SW 1271 (cell line): ENCODE data around the gene MTIF3.
A peak's percentile ranks its signal among the peaks of the same experiment; 100 is the strongest.
"Not testable (repeated sequence)": the region's sequence is repeated elsewhere in the genome, so short reads cannot be mapped to it uniquely, and the experiment has no call there.

Experiments
- DNase-seq, 2 experiments: peaks; one replicate each; lab custom pipeline; 2025; lab: John Stamatoyannopoulos, UW

The MTIF3 gene

DNA sequence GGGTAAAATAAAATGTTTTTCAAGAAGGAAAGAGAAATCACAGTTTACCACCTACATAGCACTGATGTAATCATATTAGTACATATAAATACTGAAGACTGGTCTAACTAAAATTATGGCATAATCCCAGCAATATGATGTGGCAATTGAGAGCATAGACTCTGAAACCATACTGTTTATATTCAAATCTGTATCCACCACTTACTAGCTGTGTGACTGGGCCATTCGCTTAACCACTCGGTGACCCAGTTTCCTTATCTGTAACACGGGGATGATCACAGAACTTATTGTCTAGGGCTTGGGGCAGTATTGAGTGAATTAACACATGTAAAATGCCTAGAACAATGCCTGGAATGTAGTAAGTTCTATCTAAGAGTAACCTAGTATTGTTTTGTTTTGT lies 39.0 kb downstream of the MTIF3 start:
- no peak for DNase-seq

DNA sequence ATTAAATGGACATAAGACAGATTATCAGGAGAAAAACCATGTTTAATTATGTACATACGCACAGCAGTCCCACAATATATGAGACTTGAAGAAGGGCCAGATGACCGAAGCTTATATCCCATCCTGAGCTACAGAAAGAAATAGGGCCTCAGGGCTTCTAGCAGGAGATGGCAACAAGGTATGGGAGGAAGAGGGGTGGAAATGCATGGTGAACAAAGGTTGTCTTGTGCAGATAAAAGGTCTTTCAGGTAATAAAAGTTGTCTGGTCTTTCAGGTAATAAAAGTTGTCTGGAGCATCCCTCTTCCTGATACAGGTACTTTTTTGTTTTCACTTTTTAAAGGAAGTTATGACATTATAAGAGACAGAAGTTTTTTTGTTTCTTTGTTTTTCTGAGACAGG lies 41.4 kb downstream of the MTIF3 start:
- DNase-seq = no peak

DNA sequence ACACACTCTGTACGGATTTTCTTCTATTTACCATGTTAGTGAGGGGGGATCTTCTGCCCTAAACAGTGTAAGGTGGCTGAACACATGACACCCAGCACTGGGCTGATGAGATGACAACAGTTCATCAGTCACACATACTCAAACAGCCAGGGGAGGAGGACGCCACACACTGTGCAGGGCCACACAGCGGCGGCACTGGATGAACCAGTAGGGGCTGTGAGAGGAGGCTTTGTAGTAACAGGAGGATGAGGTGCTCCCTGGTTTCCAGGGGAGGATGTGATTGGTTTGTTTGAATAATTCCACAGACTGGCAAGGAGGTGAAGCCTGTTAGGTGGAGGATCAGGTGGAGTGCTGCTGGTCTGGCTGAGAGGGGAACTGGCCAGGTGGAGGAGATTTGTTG lies 42.3 kb downstream of the MTIF3 start:
- DNase-seq = no peak

DNA sequence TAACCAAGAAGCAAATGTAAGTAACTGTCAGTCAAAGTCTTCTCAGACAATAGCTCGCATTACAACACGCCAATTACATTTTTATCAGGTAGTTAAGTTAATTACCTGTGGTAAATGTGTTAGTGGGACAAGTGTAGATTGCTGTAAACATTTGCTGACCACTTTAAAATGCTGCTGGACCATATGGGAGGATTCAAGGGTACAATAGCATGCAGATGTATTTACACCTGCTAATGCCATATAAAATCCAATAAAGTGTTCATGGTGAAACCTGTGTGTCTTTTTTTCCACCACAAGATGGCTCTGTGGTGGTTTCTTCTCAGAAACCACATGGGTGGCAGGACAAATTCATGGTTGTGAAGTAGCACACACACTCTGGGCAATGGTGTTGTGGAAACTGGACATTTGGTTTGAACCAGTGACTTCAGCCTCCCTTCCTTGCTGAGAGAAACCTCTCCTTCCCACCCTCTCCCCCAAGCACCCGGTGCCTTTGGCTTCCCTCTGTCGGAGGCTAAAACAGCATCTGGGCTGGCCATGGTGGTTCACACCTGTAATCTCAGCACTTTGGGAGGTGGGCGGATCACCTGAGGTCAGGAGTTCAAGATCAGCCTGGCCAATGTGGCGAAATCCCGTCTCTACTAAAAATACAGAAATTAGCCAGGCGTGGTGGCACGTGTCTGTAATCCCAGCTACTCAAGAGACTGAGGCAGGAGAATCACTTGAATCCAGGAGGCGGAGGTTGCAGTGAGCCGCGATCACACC lies 44.0 kb downstream of the MTIF3 start:
- peak in 1 of 2 experiments; percentile 20 for DNase-seq

GRCh38 chr13:27405546-27406134 lies 44.7 kb downstream of the MTIF3 start:
- no peak for DNase-seq

GRCh38 chr13:27404680-27405079 lies 45.7 kb downstream of the MTIF3 start:
- DNase-seq = no peak

GRCh38 chr13:27403727-27404385 lies 46.5 kb downstream of the MTIF3 start:
- no peak for DNase-seq

DNA sequence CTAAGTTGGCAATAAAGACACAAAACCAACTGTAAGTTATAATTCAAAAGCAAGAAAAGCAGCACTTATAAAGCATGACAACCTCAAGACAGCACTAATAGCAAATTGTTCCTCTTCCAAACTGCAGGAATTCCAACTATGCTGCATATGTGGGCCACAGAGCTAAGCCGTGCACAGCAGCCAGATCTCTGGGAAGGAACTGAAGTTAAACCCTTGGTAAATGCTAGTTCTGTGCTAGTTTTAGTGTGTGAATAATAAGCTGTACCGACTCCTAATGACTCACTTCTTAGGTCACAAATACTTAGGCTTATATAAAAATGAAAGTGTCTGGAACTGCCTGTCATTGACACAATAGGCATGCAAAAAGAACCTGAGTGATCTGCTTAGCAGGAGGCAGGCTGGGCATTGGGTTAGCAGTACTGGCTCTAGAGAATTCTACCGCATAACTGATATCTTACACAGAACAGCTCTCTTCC lies 47.1 kb downstream of the MTIF3 start:
- no peak for DNase-seq

- no peak for DNase-seq
Measured at GRCh38 chr13:27401210-27401609, 49.2 kb downstream of the MTIF3 start.

DNA sequence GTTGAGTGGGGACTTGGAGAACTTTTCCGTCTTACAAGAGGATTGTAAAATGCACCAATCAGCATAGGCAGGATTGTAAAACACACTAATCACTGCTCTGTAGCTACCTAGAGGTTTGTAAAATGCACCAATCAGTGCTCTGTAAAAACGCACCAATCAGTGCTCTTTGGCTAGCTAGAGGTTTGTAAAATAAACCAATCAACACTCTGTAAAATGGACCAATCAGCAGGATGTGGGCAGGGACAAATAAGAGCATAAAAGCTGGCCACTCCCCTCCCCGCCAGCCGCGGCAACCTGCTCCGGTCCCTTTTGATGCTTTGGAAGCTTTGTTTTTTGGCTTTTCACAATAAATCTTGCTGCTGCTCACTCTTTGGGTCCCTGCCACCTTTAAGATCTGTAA lies 50.0 kb downstream of the MTIF3 start:
- not testable (repeated sequence) for DNase-seq

- DNase-seq = no peak
Measured at GRCh38 chr13:27398360-27398759, 52.0 kb downstream of the MTIF3 start.

GRCh38 chr13:27396252-27396846 lies 54.0 kb downstream of the MTIF3 start:
- no peak for DNase-seq

DNA sequence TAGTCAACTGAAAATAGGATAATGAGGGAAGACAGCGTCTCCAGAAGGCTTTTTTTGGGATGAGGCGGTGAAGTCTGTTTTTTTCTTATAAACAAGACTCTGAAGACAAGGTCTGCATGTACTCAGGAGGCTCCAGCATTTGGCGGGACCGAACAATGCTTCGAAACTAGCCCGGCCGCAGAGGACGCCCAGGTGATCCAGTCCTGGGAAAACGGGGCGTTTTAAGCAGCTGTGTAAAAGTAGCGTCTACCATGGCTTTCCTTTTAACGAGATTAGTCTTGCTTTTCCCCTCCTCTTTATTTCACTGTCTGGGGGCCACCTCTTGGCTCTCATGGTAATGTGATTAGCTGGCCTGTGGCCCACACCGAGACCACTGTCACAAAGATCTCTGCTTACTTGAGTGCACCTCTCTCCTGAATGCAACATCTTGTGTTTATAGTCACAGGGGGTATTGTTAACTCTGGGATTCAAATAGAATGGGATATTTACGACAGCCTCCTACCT lies 55.3 kb downstream of the MTIF3 start:
- DNase-seq = no peak

- no peak for DNase-seq
Measured at GRCh38 chr13:27393101-27393500, 57.3 kb downstream of the MTIF3 start.

DNA sequence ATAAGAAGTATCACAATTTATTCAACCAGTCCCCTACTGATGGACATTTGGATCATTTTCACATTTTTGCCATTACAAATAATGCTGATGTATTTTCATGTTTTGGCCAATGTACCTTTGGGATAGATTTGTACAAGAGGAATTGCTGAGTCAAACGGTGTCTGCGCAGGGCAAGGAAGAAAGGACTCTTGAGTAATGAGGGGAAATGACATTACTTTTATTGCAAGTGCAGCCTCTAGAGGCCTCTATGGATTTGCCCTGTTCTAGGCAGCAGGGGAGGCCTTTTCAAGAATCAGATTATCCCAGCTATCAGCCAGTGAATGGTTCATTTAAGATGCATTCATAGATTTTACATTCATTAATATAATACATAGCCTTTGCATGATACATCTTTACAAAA lies 58.9 kb downstream of the MTIF3 start:
- DNase-seq = no peak

- no peak for DNase-seq
Measured at GRCh38 chr13:27389891-27390290, 60.5 kb downstream of the MTIF3 start.

DNA sequence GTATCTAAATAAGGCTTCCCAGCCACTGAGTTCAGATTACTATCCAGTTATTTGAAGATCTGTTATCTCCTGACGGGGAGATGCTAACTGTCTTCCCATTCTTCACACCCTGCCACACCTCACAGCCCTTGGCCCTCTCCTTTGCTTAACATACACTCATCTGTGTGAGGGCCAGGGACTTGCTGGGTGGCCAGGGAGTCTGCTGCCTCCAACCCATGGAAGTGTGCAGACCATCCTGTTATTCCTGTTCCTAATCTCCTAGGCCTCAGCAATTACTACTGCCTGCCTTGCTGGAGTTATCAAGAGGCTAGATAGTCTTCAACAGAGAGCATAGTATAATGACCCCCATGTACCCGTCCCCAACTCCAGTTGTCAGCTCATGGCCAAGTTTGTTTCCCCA lies 62.1 kb downstream of the MTIF3 start:
- DNase-seq = no peak
